NCI-H345 treated with DMSO at 0.1 percent for 48 hours (cell line): ENCODE data around the gene MON2.
"Not testable (repeated sequence)": the region's sequence is repeated elsewhere in the genome, so short reads cannot be mapped to it uniquely, and the experiment has no call there.

ENCODE experiments used
- DNase-seq: peaks from one replicate; lab custom pipeline; 2025; ENCODE audit not compliant: unreplicated experiment; lab: John Stamatoyannopoulos, UW

MON2 gene

GRCh38 chr12:62472472-62472871 lies 5.8 kb downstream of the MON2 start:
- DNase-seq: no peak

- no peak for DNase-seq
These were observed 15.4 kb downstream of the MON2 start for GRCh38 chr12:62481843-62482540.

- no peak for DNase-seq
These were observed 16.1 kb downstream of the MON2 start for GRCh38 chr12:62482769-62483168.

- no peak for DNase-seq
These were observed 17.6 kb downstream of the MON2 start for GRCh38 chr12:62484233-62484632.

- no peak for DNase-seq
These were observed 39.2 kb downstream of the MON2 start for GRCh38 chr12:62505786-62506185.

- DNase-seq: no peak
These were observed 46.3 kb downstream of the MON2 start for GRCh38 chr12:62512901-62513300.

GRCh38 chr12:62514080-62514479 lies 47.5 kb downstream of the MON2 start:
- not testable (repeated sequence) for DNase-seq

- no peak for DNase-seq
These were observed 50.3 kb downstream of the MON2 start for GRCh38 chr12:62516927-62517326.

GRCh38 chr12:62517887-62518286 lies 51.3 kb downstream of the MON2 start:
- no peak for DNase-seq

GRCh38 chr12:62519043-62519442 lies 52.4 kb downstream of the MON2 start:
- DNase-seq: no peak

GRCh38 chr12:62520361-62520760 lies 53.7 kb downstream of the MON2 start:
- DNase-seq: no peak

GRCh38 chr12:62522984-62523383 lies 56.4 kb downstream of the MON2 start:
- no peak for DNase-seq

GRCh38 chr12:62523619-62524018 lies 57.0 kb downstream of the MON2 start:
- DNase-seq: no peak

GRCh38 chr12:62525271-62525670 lies 58.6 kb downstream of the MON2 start:
- DNase-seq: no peak

- no peak for DNase-seq
These were observed 64.0 kb downstream of the MON2 start for GRCh38 chr12:62530596-62530995.

- DNase-seq: no peak
These were observed 65.7 kb downstream of the MON2 start for GRCh38 chr12:62532333-62532732.

GRCh38 chr12:62533087-62533754 lies 66.6 kb downstream of the MON2 start:
- no peak for DNase-seq

- no peak for DNase-seq
These were observed 67.1 kb downstream of the MON2 start for GRCh38 chr12:62533755-62534107.

GRCh38 chr12:62536546-62536945 lies 69.9 kb downstream of the MON2 start:
- DNase-seq: no peak

GRCh38 chr12:62537551-62537950 lies 70.9 kb downstream of the MON2 start:
- DNase-seq: no peak

- DNase-seq: no peak
These were observed 73.7 kb downstream of the MON2 start for GRCh38 chr12:62540354-62540753.

GRCh38 chr12:62542814-62543213 lies 76.2 kb downstream of the MON2 start:
- DNase-seq: no peak

GRCh38 chr12:62543324-62543723 lies 76.7 kb downstream of the MON2 start:
- no peak for DNase-seq
